GM12865 (cell line): ENCODE data around the gene NDUFS6.
"Not testable (repeated sequence)": the region's sequence is repeated elsewhere in the genome, so short reads cannot be mapped to it uniquely, and the experiment has no call there.

Source experiments
- DNase-seq: peaks from one replicate; pipeline ENCODE4 v3.0.0; 2010; ENCODE audit warnings: low read depth
- H3K4me3 ChIP-seq: 2 replicates; pipeline ENCODE4 v1.5.1; 2011; ENCODE audit warnings: mild to moderate bottlenecking, low read depth, low read length, control low read depth
- TF ChIP-seq, protein P1 (sequence below): IDR thresholded peaks from 2 replicates; pipeline ENCODE4 v1.5.1; 2011; ENCODE audit warnings: low read length, control low read depth, low read depth, inconsistent platforms; ENCODE audit not compliant: insufficient read depth; ENCODE audit errors: missing control alignments

The NDUFS6 gene

DNA sequence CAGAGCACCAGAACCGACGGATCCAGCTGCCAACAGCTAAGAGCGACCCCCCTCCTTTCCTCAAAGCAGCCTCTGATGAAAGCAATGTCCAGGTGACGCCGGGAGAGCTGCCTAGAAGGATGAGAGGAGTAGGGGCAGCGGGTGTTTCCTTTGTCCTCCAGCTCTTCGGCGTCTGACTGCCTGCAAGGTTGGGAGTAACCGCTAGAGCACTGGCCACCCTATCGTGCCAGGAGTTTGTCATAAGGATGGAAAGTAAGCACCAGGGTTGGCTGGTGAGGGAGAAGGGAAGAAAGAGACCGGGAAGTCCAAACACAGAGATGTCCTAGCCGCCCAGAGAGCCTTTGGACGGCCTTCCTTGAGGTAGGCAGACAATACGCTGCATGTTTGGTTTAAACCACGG, 12.4 kb upstream of the NDUFS6 start:
- no peak for DNase-seq
- TF ChIP-seq, protein P1, sequence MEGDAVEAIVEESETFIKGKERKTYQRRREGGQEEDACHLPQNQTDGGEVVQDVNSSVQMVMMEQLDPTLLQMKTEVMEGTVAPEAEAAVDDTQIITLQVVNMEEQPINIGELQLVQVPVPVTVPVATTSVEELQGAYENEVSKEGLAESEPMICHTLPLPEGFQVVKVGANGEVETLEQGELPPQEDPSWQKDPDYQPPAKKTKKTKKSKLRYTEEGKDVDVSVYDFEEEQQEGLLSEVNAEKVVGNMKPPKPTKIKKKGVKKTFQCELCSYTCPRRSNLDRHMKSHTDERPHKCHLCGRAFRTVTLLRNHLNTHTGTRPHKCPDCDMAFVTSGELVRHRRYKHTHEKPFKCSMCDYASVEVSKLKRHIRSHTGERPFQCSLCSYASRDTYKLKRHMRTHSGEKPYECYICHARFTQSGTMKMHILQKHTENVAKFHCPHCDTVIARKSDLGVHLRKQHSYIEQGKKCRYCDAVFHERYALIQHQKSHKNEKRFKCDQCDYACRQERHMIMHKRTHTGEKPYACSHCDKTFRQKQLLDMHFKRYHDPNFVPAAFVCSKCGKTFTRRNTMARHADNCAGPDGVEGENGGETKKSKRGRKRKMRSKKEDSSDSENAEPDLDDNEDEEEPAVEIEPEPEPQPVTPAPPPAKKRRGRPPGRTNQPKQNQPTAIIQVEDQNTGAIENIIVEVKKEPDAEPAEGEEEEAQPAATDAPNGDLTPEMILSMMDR: no peak
- H3K4me3 ChIP-seq: no peak overlapping the region

DNA sequence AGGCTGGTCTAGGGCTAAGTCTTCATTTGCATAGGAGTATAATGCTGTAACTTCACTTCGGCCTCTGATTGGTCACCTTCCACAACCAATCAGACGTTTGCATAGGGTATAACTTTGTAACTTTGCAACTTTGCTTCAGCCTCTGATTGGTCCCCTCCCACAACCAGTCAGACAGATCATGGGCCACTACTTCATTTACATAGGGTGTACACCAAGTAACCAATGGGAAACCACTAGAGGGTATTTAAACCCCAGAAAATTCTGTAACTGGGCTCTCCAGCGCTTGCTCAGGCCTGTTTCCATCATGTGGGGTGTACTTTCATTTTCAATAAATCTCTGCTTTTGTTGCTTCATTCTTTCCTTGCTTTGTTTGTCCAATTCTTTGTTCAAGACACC, 11.8 kb upstream of the NDUFS6 start:
- not testable (repeated sequence) for H3K4me3 ChIP-seq, DNase-seq

DNA sequence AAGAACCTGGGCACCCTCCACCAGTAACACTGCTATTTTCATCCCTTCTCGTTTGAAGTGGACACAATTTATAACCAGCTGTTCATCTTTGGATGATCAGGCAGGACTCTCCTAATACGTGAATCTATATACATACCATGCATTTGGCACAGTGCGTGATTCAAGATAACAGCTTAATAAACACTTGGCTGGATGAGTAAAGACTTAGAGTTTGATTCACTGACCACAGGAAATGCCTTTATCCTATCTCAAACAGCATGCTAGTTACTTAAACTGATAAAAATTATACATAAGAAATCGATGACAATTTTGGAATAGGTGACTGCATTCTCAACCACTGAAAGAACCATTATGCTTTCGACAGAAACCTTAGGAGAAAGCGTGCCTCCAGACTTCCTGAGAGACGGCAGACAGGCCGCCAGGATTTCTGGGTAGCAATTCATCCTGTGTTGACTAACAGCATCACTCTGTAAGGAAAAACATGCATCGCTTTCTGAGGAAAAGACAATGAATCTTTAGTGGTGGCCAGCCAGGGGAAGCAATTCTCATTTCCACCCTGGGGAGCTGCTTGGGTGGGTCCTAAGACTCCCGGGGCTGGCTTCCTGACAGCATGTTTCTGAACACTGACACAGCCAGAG, 11.3 kb upstream of the NDUFS6 start:
- TF ChIP-seq, protein P1: no peak
- no peak for DNase-seq
- H3K4me3 ChIP-seq: no peak overlapping the region

DNA sequence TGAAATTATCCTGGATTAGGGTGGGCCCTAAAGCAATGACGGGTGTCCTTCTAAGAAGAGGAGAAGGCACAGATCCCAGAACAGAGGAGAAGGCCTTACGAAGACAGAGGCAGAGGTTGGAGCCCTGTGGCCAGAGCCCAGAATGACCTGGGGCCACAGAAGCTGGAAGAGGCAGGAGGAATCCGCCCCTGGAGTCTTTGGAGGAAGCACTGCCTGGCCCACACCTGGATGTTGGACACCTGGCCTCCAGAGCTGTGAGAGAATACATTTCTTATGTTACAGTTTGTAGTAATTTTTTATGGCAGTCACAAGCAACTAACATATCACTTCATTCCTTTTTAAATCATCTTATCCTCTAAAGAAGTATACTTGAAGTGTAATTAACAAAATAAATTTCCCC, 10.0 kb upstream of the NDUFS6 start:
- TF ChIP-seq, protein P1: no peak
- no peak for DNase-seq
- H3K4me3 ChIP-seq: no peak overlapping the region

DNA sequence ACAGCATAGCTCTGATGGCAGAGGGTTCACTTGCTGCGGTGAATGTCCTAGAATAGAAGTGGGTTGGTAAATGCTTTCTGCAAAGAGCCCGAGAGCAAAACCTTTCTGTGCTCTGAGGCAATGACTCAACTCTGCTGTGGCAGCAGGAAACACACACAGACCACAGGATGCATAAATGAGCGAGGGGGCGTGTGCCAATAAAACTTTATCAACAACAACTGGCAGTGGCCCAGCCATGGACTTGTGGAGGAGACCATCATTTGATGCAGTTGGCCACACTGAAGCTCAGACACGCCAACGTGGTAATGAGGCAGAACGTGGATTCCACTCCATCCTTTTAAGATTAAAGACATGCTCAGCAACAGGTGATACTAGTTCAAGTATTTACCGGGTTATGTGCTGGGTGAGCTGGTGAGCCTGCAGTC, 8.4 kb upstream of the NDUFS6 start:
- TF ChIP-seq, protein P1: no peak
- peak; percentile 98 for DNase-seq
- H3K4me3 ChIP-seq: peak overlapping the region; percentile 58

DNA sequence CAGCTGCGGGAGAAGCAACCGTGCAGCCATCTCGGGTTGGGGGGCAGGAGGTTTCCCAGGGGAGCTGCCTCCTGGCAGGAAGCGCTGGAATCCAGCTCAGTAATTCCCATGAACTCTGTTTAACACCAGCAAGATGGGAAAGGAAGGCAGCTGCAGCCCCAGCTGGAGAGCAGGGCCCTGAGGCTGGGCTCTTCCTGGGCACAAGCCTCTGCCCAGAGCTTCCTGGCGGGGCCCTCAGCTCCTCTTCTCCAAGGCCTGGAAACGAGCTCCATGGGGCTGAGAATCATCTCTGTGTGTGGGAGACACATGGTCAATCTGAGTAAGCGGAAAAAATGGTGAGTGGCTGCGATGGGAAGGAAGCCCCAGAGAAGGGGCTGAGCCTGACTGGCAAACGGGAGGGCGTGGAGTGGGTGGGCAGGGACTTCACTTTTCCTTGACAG, 7.9 kb upstream of the NDUFS6 start:
- peak overlapping the region; percentile 58 for H3K4me3 ChIP-seq
- no peak for DNase-seq
- TF ChIP-seq, protein P1: no peak

DNA sequence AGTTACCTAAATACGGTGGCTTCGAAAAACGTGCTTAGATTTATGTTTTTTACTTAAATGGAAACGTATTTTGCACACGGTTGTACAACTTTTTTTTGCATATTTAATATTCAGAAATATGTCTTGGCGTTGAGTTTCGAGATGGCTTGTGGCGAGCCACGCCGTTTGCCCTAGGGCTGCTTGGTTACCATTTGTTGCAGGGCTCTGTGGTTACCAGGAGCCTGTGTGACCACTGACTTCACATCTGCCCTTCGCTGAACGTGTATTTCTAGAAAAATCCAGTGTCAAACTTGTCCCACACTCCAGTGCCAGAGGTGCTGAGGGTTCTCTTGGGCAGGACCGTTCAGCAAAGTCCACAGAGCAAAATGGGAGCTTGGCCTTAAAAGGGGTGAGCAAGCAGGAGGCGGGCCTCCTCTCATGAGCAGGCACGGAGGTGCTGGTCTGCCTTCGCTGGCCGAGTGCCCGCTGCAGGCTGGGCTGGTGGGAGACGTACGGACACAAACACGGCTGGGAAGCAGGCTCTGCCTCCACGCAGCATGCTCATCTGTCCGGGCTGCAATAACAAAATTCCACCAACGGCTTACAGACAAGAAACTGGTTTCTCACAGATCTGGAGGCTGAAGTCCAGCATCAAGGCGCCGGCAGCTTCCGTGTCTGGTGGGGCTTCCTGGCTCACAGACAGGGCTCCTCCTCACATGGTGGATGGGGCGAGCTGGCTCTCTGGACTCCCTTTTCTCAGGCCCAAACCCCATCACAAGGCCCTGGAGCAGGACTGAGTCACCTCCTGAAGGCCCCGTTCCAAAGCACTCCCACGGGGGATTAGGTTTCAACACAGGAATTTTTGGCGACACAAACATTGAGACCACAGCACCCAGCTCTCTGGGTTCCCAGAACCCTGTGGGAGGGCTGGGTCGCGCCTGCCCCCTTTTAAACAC, 7.0 kb upstream of the NDUFS6 start:
- H3K4me3 ChIP-seq: peak overlapping the region; percentile 58
- TF ChIP-seq, protein P1: no peak
- DNase-seq: no peak
